ENCODE data around the gene DERL2.
"Not testable (repeated sequence)": the region's sequence is repeated elsewhere in the genome, so short reads cannot be mapped to it uniquely, and the experiment has no call there.

DERL2 gene

GRCh38 chr17:5438716-5439445 lies 47.1 kb downstream of the DERL2 start, which contains the start of gene C1QBP:
TSS of gene C1QBP (minus strand) at chr17:5439155. CDS start at chr17:5439073, 82 bp downstream.
- peak; percentile 79 to 91 (median 87) for DNase-seq (ENCODE audit: low read depth in 2 of 3, low spot score in 2 of 3)

GRCh38 chr17:5437721-5438317 lies 48.2 kb downstream of the DERL2 start:
- no peak for DNase-seq (ENCODE audit: low read depth in 2 of 3, low spot score in 2 of 3)

- not testable (repeated sequence) for DNase-seq (ENCODE audit: low read depth in 2 of 3, low spot score in 2 of 3)
These were observed 50.1 kb downstream of the DERL2 start for GRCh38 chr17:5435781-5436315.

DNA sequence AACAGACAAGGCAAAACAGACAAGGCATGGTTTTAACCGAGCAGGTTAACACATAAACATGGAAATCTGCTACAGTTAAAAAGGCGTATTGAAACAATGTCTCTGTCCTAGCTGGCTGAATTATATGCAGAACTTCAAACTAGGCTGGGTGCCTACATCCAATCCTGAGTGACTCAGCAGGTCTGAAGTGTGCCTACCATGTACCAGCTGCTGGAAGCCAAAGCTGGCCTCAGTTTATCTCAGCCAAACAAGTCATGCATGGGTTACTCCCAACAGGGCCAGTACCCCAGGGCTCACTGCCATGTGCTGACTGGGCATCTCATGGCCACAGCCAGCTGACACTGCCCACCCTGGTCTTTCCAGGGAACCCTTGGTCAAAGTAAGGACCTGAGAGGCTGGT lies 51.0 kb downstream of the DERL2 start:
- DNase-seq (ENCODE audit: low read depth in 2 of 3, low spot score in 2 of 3), result no peak

GRCh38 chr17:5431949-5432556 lies 53.9 kb downstream of the DERL2 start:
- no peak for DNase-seq (ENCODE audit: low read depth in 2 of 3, low spot score in 2 of 3)

- DNase-seq (ENCODE audit: low read depth in 2 of 3, low spot score in 2 of 3), result not testable (repeated sequence)
These were observed 54.7 kb downstream of the DERL2 start for GRCh38 chr17:5431234-5431633.

DNA sequence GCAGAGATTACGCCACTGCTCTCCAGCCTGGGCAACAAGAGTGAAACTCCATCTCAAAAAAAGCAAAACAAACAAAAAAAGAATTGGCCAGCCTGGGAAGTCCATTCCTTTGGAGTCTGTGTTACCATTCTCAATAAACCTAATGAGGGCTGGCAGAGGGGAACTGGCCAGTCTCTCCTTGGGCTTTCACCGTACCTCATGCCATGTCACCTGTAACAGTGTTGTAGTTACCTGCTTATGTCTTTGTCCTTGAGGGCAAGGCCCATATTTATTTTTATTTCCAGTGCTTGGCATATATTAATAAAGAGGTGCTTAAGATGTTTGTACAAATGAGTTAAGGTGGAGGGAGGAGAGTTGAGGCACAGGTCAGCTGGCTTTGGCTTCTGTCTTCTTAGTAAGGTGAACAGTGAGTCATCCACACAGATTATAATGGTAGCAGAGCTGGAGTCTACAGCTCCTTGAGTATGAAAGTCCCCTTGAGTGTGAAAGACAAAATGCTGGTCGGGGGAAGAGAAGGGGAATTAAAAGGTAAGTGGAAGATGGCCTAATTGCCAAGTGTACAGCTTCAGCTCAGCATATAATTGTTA lies 55.5 kb downstream of the DERL2 start:
- no peak for DNase-seq (ENCODE audit: low read depth in 2 of 3, low spot score in 2 of 3)

DNA sequence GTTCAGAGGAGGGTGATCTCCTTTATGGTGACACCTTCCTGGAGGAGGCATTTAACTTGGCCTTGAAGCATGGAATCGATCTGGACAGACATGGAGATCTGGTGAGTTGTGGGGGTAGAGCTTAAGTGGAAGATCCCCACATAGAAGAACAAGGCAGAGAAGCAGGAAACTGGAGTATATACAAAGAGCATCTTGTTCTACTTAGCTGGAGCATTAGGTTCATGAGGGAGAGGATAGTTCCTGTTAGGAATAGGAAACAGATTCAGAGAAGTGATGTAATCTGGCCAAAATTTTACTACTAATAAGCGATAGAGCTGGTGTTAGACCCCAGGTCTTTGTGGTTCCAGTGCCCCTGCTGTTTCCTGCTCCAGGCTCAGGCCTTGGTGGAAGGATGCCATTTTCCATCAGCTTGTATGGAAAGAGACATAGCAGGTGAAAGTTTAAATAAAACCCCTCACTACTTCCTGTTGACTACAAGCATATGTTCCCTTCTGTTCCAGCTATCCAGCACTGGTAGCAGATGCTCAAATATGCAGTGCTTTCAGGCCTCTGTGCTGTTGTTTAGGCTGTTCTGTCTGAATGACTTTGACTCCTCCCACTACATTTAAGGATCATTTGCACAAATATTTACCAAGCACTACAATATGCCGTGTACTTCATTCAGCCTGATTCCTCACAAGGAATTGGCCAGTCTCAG lies 56.6 kb downstream of the DERL2 start:
- no peak for DNase-seq (ENCODE audit: low read depth in 2 of 3, low spot score in 2 of 3)

GRCh38 chr17:5425826-5426225 lies 60.2 kb downstream of the DERL2 start:
- DNase-seq (ENCODE audit: low read depth in 2 of 3, low spot score in 2 of 3), result no peak

DNA sequence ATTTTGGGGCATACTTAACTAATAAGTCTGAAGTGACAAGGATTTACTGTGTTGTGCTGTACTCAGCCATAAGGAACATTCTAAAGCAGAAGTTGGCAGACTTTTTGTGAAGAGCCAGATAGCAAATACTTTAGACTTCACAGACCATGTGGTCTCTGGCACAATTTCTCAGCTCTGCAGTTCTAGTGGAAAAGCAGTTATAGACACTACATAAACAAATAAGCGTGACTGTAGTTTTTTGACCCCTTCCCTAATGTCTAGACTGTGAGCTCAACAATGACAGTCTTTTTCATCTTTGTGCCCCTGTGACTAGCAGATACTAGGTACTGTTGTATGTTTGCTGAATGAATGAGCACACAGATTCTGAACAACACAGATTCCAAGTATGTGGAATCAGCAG lies 61.1 kb downstream of the DERL2 start:
- no peak for DNase-seq (ENCODE audit: low read depth in 2 of 3, low spot score in 2 of 3)

DNA sequence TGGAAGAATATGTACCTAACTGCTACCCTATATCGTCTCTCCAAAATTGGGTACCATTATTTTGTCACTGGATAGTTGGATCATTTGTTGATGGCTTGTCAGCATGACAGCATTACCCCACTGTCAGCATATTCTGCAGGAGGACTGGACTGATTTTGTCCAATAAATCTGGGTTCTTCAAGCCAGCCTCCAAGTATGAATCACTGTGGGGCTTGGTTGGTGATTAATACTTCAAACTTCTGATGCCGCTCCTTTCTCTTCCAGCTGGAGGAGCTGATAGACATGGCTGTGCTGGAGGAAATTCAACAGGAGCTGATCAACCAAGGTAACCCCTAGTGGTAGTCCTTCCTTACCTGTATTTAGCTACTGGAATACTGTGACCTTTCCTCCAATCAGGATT lies 63.5 kb downstream of the DERL2 start:
- no peak for DNase-seq (ENCODE audit: low read depth in 2 of 3, low spot score in 2 of 3)

Measured in activated CD8-positive, alpha-beta memory T cell treated with anti-CD3 and anti-CD28 coated beads for 48 hours (primary cell).